IMR-90 (cell line): ENCODE data around the gene PPT2. TPM values are rescaled to one million over a fixed set of nuclear protein-coding genes. Genes with fewer than 3 reads are reported as not detected.

Source experiments
- ATAC-seq: fragments of 200-7000 bp; cut with Tn5 transposase; 2 replicates; pipeline ENCODE4 v1.9.1; 2020; ENCODE audit warnings: low read depth, mild to moderate bottlenecking, moderate library complexity
- BruUV-seq: library from RNA; stranded (reverse); fragments of 400-500 nt; replicated peaks from 2 replicates; lab custom pipeline; 2021; lab: Mats Ljungman, UMichigan
- CTCF ChIA-PET: fragments of 300-600 bp; formaldehyde crosslinking; extraction: SDS; loops from one replicate; lab custom pipeline; 2021; ENCODE audit warnings: antibody characterized with exemption; lab: Yijun Ruan, JAX
- POLR2A ChIA-PET: fragments of 300-600 bp; sonication (Branson Sonifier 250); formaldehyde crosslinking; loops from one replicate; lab custom pipeline; 2022; ENCODE audit warnings: antibody characterized with exemption; ENCODE audit not compliant: unreplicated experiment; lab: Charles Lee
- DNase-seq: peaks from one replicate; pipeline ENCODE4 v3.0.0; 2013
- H2AFZ ChIP-seq: replicated peaks from 2 replicates; pipeline ENCODE3; 2013; ENCODE audit warnings: low read length, mild to moderate bottlenecking; ENCODE audit not compliant: poor library complexity
- H2AK5ac ChIP-seq: 2 replicates; pipeline ENCODE4 v1.6.1; 2013; ENCODE audit warnings: low read depth, low read length, inconsistent platforms
- H2AK9ac ChIP-seq: replicated peaks from 2 replicates; pipeline ENCODE3; 2013; ENCODE audit warnings: mild to moderate bottlenecking, low read depth, low read length, moderate library complexity; ENCODE audit not compliant: poor library complexity
- H2BK120ac ChIP-seq: 2 replicates; pipeline ENCODE4 v1.6.1; 2013; ENCODE audit warnings: low read depth, low read length, inconsistent platforms
- H2BK15ac ChIP-seq: 3 replicates; pipeline ENCODE4 v1.6.1; 2013; ENCODE audit warnings: low read depth, low read length, inconsistent platforms
- H2BK20ac ChIP-seq: 2 replicates; pipeline ENCODE4 v1.6.1; 2013; ENCODE audit warnings: low read depth, mild to moderate bottlenecking, inconsistent platforms, low read length, moderate library complexity
- H2BK5ac ChIP-seq: 2 replicates; pipeline ENCODE4 v1.6.1; 2013; ENCODE audit warnings: mild to moderate bottlenecking, low read depth, low read length, inconsistent platforms; ENCODE audit not compliant: poor library complexity, severe bottlenecking
- H3K14ac ChIP-seq: replicated peaks from 2 replicates; pipeline ENCODE4 v1.6.1; 2013; ENCODE audit warnings: low read depth, low read length, inconsistent platforms
- H3K18ac ChIP-seq: 2 replicates; pipeline ENCODE4 v1.6.1; 2013; ENCODE audit warnings: low read depth, low read length, control low read depth
- H3K23ac ChIP-seq: 2 replicates; pipeline ENCODE4 v1.6.1; 2013; ENCODE audit warnings: low read depth, low read length, inconsistent platforms
- H3K27ac ChIP-seq: 2 replicates; pipeline ENCODE4 v1.5.1; 2013; ENCODE audit warnings: mild to moderate bottlenecking, control low read depth, low read length; ENCODE audit not compliant: insufficient read depth
- H3K27me3 ChIP-seq: 2 replicates; pipeline ENCODE4 v1.6.1; 2013; ENCODE audit warnings: low read length; ENCODE audit not compliant: control insufficient read depth, insufficient read depth
- H3K36me3 ChIP-seq: 2 replicates; pipeline ENCODE4 v1.6.1; 2013; ENCODE audit warnings: low read length, mixed read lengths; ENCODE audit not compliant: control insufficient read depth, insufficient read depth
- H3K4ac ChIP-seq: 2 replicates; pipeline ENCODE4 v1.6.1; 2013; ENCODE audit warnings: low read depth, low read length, inconsistent platforms
- H3K4me1 ChIP-seq: 2 replicates; pipeline ENCODE4 v1.6.1; 2013; ENCODE audit warnings: low read length, mixed read lengths; ENCODE audit not compliant: control insufficient read depth, insufficient read depth
- H3K4me2 ChIP-seq: 2 replicates; pipeline ENCODE4 v1.6.1; 2013; ENCODE audit warnings: low read depth, mild to moderate bottlenecking, control low read depth, low read length, moderate library complexity
- H3K4me3 ChIP-seq: 2 replicates; pipeline ENCODE4 v1.5.1; 2013; ENCODE audit warnings: low read depth, mild to moderate bottlenecking, control low read depth, low read length, moderate library complexity; ENCODE audit not compliant: insufficient read depth
- H3K56ac ChIP-seq: 2 replicates; pipeline ENCODE4 v1.6.1; 2013; ENCODE audit warnings: low read length, inconsistent platforms; ENCODE audit not compliant: insufficient read depth; ENCODE audit errors: extremely low read depth
- H3K79me1 ChIP-seq, 2 experiments: 2 replicates each; pipeline ENCODE4 v1.6.1; 2013; ENCODE audit warnings: low read length in 2 of 2, inconsistent platforms in 1 of 2, low read depth in 1 of 2
- H3K9ac ChIP-seq: 2 replicates; pipeline ENCODE4 v1.6.1; 2013; ENCODE audit warnings: low read depth, low read length, control low read depth
- H3K9me1 ChIP-seq: 2 replicates; pipeline ENCODE4 v1.6.1; 2013; ENCODE audit warnings: low read length, inconsistent platforms; ENCODE audit not compliant: insufficient read depth
- H3K9me3 ChIP-seq: 2 replicates; pipeline ENCODE4 v1.6.1; 2013; ENCODE audit warnings: low read length; ENCODE audit not compliant: control insufficient read depth, insufficient read depth
- H4K20me1 ChIP-seq: 2 replicates; pipeline ENCODE4 v1.6.1; 2013; ENCODE audit warnings: low read length, inconsistent platforms; ENCODE audit not compliant: insufficient read depth
- H4K5ac ChIP-seq: 2 replicates; pipeline ENCODE4 v1.6.1; 2013; ENCODE audit warnings: mild to moderate bottlenecking, low read depth, low read length, control low read depth
- H4K8ac ChIP-seq, 2 experiments: 2 replicates each; pipeline ENCODE4 v1.6.1; 2013; ENCODE audit warnings: low read depth in 2 of 2, low read length in 2 of 2, control low read depth in 1 of 2, inconsistent platforms in 1 of 2
- H4K91ac ChIP-seq: 2 replicates; pipeline ENCODE4 v1.6.1; 2013; ENCODE audit warnings: low read depth, low read length, inconsistent platforms; ENCODE audit not compliant: insufficient read depth
- NFE2L2 ChIP-seq: fragments of 150-350 bp; IDR thresholded peaks from 2 replicates; pipeline ENCODE4 v1.6.1; 2016; ENCODE audit warnings: low read depth, mild to moderate bottlenecking, low read length
- WGBS, 2 experiments: methylation state at CpG; one replicate each; pipeline versions ENCODE4 v1.1.5 to v1.1.7; 2013; ENCODE audit warnings: missing lambda C conversion rate in 2 of 2; ENCODE audit not compliant: insufficient read length in 1 of 2; ENCODE audit errors: extremely low coverage in 2 of 2; 5-methylcytosine and 5-hydroxymethylcytosine counted together
- dilution Hi-C: fragments of 300-500 bp; cut with HindIII; formaldehyde crosslinking; loops from one replicate; pipeline ENCODE4 v1.14.3; 2018; ENCODE audit warnings: low sequenced_read_pairs; ENCODE audit not compliant: unreplicated experiment
- in situ Hi-C: fragments of 300-500 bp; cut with MboI; formaldehyde crosslinking; loops from 3 replicates; pipeline ENCODE4 v1.14.3; 2019; ENCODE audit warnings: low sequenced_read_pairs, inconsistent platforms, mixed read lengths
- intact Hi-C: fragments of 100-400 bp; cut with micrococcal nuclease; formaldehyde crosslinking; loops from 2 replicates; pipeline ENCODE4 v1.10.0; 2022
- polyA plus RNA-seq, 3 experiments: library from polyadenylated mRNA; depleted of rRNA; stranded (reverse); fragments of >200 nt; gene quantifications; 2 replicates each; pipeline ENCODE4 v1.2.3, GENCODE V29; 2012; ENCODE audit warnings: low replicate concordance in 1 of 3
- total RNA-seq: library from RNA; depleted of rRNA; stranded (reverse); fragments of >200 nt; gene quantifications from 2 replicates; pipeline ENCODE4 v1.2.3, GENCODE V29; 2012
- TF ChIP-seq, protein P1 (sequence below): conservative IDR thresholded peaks from 2 replicates; pipeline ENCODE4 v1.5.1; 2012; ENCODE audit warnings: mild to moderate bottlenecking, low read depth, low read length, improper control_type of control experiment

The PPT2 gene
- total and polyA plus RNA-seq, 2 of the 4 experiments (the other 2 are of a cell fraction): 3.2 to 16.2 TPM

DNA sequence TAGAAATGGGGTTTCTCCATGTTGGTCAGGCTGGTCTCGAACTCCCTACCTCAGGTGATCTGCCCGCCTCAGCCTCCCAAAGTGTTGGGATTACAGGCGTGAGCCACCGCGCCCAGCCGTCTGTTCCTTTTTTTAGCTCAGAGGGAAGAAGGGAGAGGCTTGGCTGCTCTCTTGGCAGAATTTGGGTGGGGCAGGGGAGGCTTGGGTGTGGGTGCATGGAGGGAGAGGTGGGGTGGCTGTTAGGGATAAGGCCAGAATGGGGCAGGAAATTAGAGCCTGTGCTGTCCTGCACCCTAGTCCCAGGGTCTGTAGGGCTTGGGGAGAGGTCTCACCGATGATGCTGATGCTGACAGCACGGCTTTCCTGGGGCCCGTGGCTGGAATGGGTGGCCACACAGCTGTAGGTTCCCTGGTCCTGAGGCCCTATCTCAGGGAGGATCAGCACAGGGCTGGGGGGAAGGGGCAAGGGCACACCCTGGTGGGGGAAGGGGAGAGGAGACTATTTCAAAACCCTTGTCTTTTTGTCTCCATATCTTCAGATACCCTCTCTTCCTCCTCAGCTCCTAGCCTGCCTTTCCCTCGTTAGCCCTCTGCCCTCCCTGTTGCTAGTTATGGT, 28.1 kb downstream of the PPT2 start:
- Histone ChIP-seq H2AFZ (no peak overlapping the region), H3K14ac (no peak overlapping the region), H4K20me1 (peaks cover 3% of the 10 kb centered on the region; the same call in 1 of the 2 replicates), H3K79me1 (peaks cover 11 to 35% of the 10 kb centered on the region in 2 experiments), H2BK20ac (no peak overlapping the region), H3K4me3 (no peak overlapping the region), H2AK9ac (peak overlapping the region; percentile 14), H3K56ac (no peak overlapping the region), H3K36me3 (peaks cover 28% of the 10 kb centered on the region), H3K27ac (no peak overlapping the region), H3K23ac (no peak overlapping the region), H3K9me3 (no peaks in the 10 kb centered on the region), H3K27me3 (no peaks in the 10 kb centered on the region), H4K5ac (no peak overlapping the region), H2BK15ac (no peak overlapping the region), H3K18ac (no peak overlapping the region), H2BK5ac (no peak overlapping the region), H3K4ac (no peak overlapping the region), H3K4me2 (no peak overlapping the region), H3K9me1 (peaks cover 15% of the 10 kb centered on the region), H3K9ac (no peak overlapping the region), H2BK120ac (no peak overlapping the region), H3K4me1 (no peaks in the 10 kb centered on the region), H4K91ac (no peak overlapping the region), H2AK5ac (no peak overlapping the region), H4K8ac (no peak overlapping the region)
- dilution Hi-C loops (no loop called here), in situ Hi-C loops (loop anchor here (25.0 kb wide), 1 partner anchor 780 kb away; the partner anchor contains the start of genes BRD2 and HLA-DMA), intact Hi-C loops (no loop called here)
- ATAC-seq: no peak
- no CpG with 5 or more reads among the region's 10 CpGs for WGBS, 2 experiments
- no peak for TF ChIP-seq NFE2L2
- TF ChIP-seq, protein P1, sequence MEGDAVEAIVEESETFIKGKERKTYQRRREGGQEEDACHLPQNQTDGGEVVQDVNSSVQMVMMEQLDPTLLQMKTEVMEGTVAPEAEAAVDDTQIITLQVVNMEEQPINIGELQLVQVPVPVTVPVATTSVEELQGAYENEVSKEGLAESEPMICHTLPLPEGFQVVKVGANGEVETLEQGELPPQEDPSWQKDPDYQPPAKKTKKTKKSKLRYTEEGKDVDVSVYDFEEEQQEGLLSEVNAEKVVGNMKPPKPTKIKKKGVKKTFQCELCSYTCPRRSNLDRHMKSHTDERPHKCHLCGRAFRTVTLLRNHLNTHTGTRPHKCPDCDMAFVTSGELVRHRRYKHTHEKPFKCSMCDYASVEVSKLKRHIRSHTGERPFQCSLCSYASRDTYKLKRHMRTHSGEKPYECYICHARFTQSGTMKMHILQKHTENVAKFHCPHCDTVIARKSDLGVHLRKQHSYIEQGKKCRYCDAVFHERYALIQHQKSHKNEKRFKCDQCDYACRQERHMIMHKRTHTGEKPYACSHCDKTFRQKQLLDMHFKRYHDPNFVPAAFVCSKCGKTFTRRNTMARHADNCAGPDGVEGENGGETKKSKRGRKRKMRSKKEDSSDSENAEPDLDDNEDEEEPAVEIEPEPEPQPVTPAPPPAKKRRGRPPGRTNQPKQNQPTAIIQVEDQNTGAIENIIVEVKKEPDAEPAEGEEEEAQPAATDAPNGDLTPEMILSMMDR: no peak
- ChIA-PET CTCF (no interaction called here), POLR2A (interaction anchor here (0.6 kb wide), 1 partner anchor 790 kb away, joined by 9 read pairs; no protein-coding TSS in a partner anchor)
- BruUV-seq: no TSS peak
- no peak for DNase-seq
